HG02852 (cell line): ENCODE measurements around the gene PIM1.

Experiments used
- ATAC-seq: cut with Tn5 transposase; IDR thresholded peaks from one replicate; pipeline ENCODE4 v1.9.1; 2021; ENCODE audit warnings: mild to moderate bottlenecking, moderate library complexity; ENCODE audit not compliant: unreplicated experiment

PIM1 gene

DNA sequence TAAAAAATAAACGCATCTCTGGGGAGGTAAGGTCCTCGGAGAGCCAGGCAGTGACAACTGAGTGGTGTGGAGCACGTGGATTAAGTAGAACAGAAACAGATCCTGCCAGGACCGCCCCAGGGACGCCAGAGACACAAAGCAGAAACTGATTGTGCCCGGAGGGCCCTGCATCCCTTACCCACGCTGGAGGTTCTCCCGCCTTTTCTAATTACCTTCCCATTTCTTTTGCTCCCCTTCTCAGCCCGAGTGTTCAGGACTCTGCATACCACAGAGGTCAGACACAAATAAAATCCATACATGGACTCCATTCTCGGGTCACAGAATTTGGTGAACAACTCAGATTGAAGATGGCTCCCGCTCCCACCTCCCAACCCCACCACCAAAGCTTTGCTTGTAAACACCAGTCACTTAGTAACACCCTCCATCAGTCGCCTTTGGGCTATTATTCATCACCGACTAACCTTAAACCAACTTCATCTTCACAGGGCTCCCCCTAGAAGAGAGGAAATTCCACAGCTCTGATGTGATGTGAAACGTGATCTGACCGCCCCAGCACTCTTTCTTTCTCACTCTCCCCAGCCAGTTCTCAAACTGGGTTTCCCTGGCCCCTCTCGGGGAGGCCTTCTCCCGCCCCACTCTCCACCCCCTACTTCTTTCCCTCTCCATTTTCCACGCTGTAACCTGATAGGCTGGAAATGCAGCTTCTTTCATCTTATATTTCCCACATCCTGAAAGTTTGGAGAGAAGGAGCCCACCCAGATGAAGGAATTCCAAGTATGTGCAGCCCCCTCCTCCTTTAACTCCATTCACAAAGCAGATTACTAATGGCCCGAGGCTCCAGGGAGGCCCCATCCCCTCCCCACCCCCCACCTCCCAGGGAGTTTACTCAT, 32.5 kb upstream of the PIM1 start:
- ATAC-seq, result no peak

DNA sequence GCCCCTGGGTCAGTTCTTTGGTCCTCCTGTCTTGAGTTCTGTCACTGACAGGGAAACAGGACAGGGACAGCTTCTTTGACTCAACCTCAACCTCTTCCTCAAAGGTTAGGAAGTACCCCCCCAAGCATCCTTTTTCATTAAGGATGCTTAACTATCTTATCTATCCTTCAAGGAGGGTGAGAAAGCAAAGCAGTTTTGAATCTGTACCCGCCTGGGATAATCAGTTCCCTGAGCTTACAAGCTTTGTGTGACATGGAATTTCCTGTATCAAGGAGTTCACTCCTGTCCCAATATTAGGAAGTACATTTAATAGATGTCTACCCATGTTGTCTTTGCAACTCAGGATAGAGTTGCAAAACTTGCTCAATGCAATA, 31.1 kb upstream of the PIM1 start:
- ATAC-seq, result no peak

GRCh38 chr6:37139230-37139962, 30.6 kb upstream of the PIM1 start:
- no peak for ATAC-seq

GRCh38 chr6:37140145-37140544, 29.8 kb upstream of the PIM1 start:
- no peak for ATAC-seq

DNA sequence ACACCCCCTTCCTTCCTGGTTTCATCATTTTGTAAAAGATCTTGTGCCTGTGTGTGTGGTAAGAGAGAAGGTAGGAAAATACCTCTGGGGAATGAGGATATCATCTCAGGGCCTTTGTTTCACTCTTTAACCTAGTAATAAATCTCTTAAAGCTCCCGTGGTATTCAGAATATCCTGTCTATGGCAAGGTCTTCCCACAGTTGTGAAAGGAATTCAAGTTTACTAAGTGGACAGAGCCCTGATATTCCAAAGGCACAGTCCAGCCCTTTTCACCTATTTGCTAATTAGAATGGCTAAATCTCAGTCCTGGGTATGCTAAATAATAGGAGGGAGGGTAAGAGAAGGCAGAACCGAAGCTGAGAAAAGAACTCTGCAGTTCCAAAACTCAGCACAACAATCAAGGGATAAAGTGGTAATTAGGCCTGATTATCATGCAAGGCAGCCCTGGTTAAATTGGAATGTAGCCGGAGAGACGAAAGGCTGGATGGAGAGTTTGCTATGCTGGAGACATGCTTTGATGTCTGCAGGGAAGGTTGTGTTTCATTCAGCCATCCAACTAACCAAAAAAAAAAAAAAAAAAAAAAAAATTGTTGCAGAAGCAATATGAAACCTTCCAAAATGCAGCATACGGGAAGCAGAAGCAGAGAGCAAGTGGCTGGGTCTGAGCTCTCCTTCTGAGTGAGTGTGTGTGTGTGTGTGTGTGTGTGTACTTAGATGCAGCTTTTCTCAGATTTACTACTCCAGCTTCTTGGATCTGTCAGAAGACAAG, 28.5 kb upstream of the PIM1 start:
- no peak for ATAC-seq

DNA sequence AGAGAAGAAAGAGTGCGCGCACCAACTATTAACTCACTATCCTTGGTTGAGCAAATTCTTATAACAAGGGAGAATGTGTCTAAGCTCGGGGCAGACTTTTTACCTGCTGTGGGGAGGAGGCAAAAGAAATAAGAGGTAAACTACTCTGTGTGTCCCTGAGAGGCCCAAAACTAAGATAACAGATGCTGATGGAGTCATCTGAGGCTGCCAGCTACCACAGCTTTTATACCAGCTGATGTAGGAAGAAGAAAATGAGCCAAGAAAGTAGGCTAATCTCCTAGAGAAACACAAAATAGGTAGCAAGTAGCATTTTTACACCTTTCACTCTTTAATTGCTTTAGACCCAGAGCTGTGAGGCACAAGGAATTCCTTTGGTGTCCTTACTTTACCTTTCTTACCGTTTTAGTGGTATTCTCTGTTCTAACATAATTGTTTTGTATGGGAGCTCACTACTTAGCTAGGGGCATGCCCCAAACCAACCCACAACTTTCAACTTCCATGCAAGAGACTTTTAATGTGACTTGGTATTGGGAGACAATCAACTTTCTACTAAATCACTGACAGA, 27.8 kb upstream of the PIM1 start:
- ATAC-seq, result no peak

- no peak for ATAC-seq
Measured at GRCh38 chr6:37143585-37143984, 26.4 kb upstream of the PIM1 start.

GRCh38 chr6:37145443-37145842, 24.5 kb upstream of the PIM1 start:
- no peak for ATAC-seq

GRCh38 chr6:37146735-37147157, 23.2 kb upstream of the PIM1 start:
- no peak for ATAC-seq

- ATAC-seq, result no peak
Measured at GRCh38 chr6:37149745-37150144, 20.2 kb upstream of the PIM1 start.

- no peak for ATAC-seq
Measured at GRCh38 chr6:37150314-37150713, 19.6 kb upstream of the PIM1 start.

- ATAC-seq, result peak; percentile 82
Measured at GRCh38 chr6:37155394-37156312, 14.3 kb upstream of the PIM1 start.

GRCh38 chr6:37158508-37158907, 11.4 kb upstream of the PIM1 start:
- no peak for ATAC-seq

DNA sequence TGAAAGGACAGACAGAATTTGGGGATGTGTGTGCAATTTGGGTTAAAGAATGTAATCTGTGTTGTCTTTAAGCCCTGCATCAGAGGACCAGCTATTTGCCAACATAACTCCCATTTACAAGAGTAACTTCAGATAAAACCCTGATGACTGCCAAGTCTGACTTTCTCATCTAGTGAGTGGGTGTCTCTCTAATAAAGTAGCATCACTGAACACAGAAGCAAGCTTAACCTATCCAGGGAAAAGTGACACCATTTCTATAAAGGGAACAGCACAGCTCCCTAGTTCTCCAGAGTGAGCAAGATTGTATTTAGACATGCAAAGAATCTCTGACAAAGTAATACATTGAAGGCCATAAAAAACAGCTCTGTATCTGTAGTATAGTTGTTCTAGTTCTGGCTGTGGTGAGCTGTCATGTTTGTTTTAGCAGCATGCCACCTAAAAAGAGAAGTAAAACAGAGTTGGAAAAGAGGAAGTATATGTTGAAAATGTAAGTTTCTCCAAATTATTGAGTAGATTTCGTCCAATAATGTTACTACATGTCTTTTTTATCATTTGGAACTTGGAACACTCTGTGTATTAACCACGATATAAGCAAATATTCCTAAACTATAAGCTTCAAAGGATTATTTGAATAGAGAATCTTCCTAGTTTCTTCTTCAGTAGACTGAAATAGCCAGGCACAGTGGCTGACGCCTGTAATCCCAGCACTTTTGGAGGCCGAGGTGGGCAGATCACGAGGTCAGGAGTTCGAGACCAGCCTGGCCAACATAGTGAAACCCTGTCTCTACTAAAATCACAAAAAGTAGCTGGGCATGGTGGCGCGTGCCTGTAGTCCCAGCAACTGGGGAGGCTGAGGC, 8.8 kb upstream of the PIM1 start:
- ATAC-seq, result peak; percentile 67

DNA sequence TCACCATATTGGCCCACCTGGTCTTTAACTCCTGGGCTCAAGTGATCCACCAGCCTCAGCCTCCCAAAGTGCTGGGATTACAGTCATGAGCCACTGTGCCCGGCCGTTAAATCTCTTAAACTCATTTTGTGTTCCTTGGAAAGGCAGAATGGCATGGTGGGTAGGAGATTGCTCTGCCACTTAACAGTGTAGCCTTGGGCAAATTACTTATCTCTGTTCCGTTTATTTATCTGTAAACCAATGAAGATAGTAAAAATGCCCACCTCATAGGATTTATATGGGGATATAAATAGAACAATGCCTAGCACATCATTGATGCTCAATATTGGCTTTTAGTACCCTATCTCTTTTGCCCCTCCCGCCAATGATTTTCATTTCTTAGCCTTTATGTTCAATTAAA, 7.2 kb upstream of the PIM1 start:
- ATAC-seq, result no peak

GRCh38 chr6:37168163-37168758, 1.7 kb upstream of the PIM1 start:
- ATAC-seq, result no peak

DNA sequence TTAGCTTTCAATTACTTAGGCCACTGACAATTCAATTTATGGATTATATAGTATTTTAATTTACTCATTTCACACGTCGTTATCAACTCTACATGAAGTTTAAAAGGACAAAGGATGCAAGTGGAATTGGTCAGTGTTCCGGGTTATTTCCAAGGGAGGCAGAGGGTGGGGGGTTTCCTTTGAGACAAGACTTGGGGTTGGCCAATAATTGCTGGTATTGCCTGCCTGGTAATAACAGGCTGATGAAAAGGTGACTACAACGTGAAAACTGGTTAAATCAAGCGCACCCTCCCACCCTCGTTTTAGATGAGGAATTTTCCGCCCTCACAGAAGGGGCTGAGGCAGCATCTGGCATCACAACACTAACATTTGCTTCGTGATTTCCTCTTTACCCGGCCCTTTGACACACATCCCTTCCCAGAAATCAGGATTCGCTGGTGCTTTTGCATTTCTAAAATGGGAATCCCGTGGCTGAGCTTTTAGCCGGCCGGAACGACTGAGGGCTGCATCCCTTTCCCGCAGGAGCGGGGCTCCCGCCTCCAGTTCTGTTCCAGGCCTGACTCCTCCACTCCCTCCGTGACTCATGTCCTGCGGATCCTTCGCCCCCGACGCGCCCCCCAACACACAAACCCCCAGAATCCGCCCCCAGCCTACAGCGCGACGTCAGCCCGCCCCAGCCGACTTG, 999 bp upstream of the PIM1 start:
- ATAC-seq, result no peak
